DND-41 (cell line): ENCODE data around the gene PRSS38.

Experiments used
- EZH2 ChIP-seq: IDR thresholded peaks from 3 replicates; pipeline ENCODE4 v1.6.1; 2012; ENCODE audit warnings: borderline replicate concordance, low read depth, mild to moderate bottlenecking, moderate library complexity, low read length, inconsistent platforms; ENCODE audit not compliant: severe bottlenecking
- TF ChIP-seq, protein P1 (sequence below): IDR thresholded peaks from 2 replicates; pipeline ENCODE4 v1.5.1; 2012; ENCODE audit warnings: borderline replicate concordance, low read length, moderate library complexity, mild to moderate bottlenecking; ENCODE audit not compliant: poor library complexity, severe bottlenecking; ENCODE audit errors: extremely low read depth

DNA sequence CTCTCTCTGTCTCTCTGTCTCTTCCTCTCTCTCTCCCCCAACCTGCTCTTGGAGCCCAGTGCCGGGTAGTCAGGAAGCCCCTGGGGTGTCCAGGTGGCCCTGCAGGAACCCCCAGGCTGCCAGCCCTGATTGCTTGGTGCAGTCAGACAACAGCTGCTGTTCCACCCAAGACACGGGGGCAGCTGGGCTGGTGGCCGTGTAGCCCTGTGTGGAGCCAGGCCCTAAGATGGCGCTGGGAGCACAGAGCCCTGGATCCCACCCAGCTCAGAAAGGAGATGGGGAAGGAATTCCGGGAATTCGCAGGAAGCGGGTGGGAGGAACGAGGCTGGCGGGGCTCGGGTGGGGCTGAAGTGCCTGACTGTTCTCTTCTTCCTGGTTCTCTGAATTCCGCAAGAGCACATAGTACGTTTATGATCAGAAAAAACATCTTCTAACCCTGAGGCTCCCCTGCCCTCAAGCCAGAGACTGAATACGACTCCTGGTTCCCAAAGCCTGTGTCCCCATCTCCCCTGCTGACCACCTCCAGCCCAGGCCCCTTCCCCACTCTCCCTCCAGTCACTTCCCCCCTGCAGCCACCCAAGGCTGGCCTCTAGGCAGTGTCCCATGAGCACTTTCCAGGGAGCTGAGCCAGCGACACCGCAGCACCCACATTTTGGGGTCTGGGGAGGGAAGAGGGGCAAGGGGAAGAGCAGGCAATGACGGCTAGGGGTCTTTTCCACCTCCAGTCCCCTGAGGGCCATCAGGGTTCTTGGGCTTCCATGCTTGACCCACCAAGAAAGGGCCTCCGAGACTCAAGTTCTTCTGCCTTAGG is 77.2 kb downstream of the PRSS38 start:
- TF ChIP-seq, protein P1, sequence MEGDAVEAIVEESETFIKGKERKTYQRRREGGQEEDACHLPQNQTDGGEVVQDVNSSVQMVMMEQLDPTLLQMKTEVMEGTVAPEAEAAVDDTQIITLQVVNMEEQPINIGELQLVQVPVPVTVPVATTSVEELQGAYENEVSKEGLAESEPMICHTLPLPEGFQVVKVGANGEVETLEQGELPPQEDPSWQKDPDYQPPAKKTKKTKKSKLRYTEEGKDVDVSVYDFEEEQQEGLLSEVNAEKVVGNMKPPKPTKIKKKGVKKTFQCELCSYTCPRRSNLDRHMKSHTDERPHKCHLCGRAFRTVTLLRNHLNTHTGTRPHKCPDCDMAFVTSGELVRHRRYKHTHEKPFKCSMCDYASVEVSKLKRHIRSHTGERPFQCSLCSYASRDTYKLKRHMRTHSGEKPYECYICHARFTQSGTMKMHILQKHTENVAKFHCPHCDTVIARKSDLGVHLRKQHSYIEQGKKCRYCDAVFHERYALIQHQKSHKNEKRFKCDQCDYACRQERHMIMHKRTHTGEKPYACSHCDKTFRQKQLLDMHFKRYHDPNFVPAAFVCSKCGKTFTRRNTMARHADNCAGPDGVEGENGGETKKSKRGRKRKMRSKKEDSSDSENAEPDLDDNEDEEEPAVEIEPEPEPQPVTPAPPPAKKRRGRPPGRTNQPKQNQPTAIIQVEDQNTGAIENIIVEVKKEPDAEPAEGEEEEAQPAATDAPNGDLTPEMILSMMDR, result no peak
- TF ChIP-seq EZH2, result no peak
